Cardiac muscle cell (in vitro differentiated cells and primary cell): ENCODE results near the gene SLC13A3. TPM values are rescaled to one million over a fixed set of nuclear protein-coding genes. Genes with fewer than 3 reads are reported as not detected.
A peak's percentile ranks its signal among the peaks of the same experiment; 100 is the strongest.

Source experiments
- DNase-seq, 2 donors: peaks; one replicate each; pipeline versions ENCODE4 v3.0.0 to v3.0.0-alpha.2; 2010 to 2017; ENCODE audit warnings: low read depth in 1 of 2, low spot score in 1 of 2
- H3K27ac ChIP-seq: fragments of 200-600 bp; sonication (generic); 2 replicates; pipeline ENCODE4 v1.5.1; 2016
- H3K27me3 ChIP-seq: fragments of 200-600 bp; sonication (generic); 2 replicates; pipeline ENCODE4 v1.6.0; 2016; ENCODE audit warnings: control low read depth
- H3K36me3 ChIP-seq: fragments of 200-600 bp; sonication (generic); 2 replicates; pipeline ENCODE4 v1.5.1; 2016; ENCODE audit warnings: control low read depth
- H3K4me1 ChIP-seq: fragments of 200-600 bp; sonication (generic); 2 replicates; pipeline ENCODE4 v1.8.1; 2017; ENCODE audit warnings: low read depth, mild to moderate bottlenecking, mixed run types
- H3K4me3 ChIP-seq: fragments of 200-600 bp; sonication (generic); 2 replicates; pipeline ENCODE4 v1.5.1; 2016; ENCODE audit warnings: mild to moderate bottlenecking
- H3K9me3 ChIP-seq: fragments of 200-600 bp; sonication (generic); 2 replicates; pipeline ENCODE4 v1.5.1; 2017; ENCODE audit warnings: low read depth, mild to moderate bottlenecking, control low read depth
- CTCF ChIP-seq: IDR thresholded peaks from 2 replicates; pipeline ENCODE4 v1.5.1; 2012; ENCODE audit warnings: low read depth, mild to moderate bottlenecking, low read length
- polyA plus RNA-seq: library from polyadenylated mRNA; unstranded; fragments of >200 nt; fragmentation: Nextera tagmentation; extraction: Ambion mirVana; gene quantifications from 2 replicates; pipeline ENCODE4 v1.2.1, GENCODE V29; 2016
- total RNA-seq: library from RNA; depleted of rRNA; stranded (reverse); fragments of >200 nt; gene quantifications from 2 replicates; pipeline ENCODE4 v1.2.3, GENCODE V29; 2016

SLC13A3 gene
- total and polyA plus RNA-seq, 2 experiments from 2014 or later: 2.1 to 3.9 TPM

- no peak for TF ChIP-seq CTCF
- Histone ChIP-seq H3K9me3 (no peaks in the 10 kb centered on the region), H3K36me3 (no peaks in the 10 kb centered on the region), H3K27ac (no peak overlapping the region), H3K4me1 (no peaks in the 10 kb centered on the region), H3K4me3 (no peak overlapping the region), H3K27me3 (no peaks in the 10 kb centered on the region)
- DNase-seq: peak in 1 of 2 donors; percentile 19
These were observed 91.4 kb downstream of the SLC13A3 start for GRCh38 chr20:46559685-46560440.

- H3K4me1 ChIP-seq: no peaks in the 10 kb centered on the region
These were observed 92.3 kb downstream of the SLC13A3 start for GRCh38 chr20:46559001-46559400.

GRCh38 chr20:46558511-46558959, 92.7 kb downstream of the SLC13A3 start:
- H3K27ac ChIP-seq: no peak overlapping the region
- H3K4me1 ChIP-seq: no peaks in the 10 kb centered on the region
- TF ChIP-seq CTCF: no peak
- no peaks in the 10 kb centered on the region for H3K9me3 ChIP-seq
- H3K4me3 ChIP-seq: no peak overlapping the region
- no peaks in the 10 kb centered on the region for H3K27me3 ChIP-seq
- DNase-seq: peak in 1 of 2 donors; percentile 70
- no peaks in the 10 kb centered on the region for H3K36me3 ChIP-seq

More at GRCh38 chr20:46559001-46559400, 92.3 kb downstream of the SLC13A3 start:
- no peaks in the 10 kb centered on the region for H3K9me3 ChIP-seq
- TF ChIP-seq CTCF: no peak
- DNase-seq: no peak
- H3K27me3 ChIP-seq: no peaks in the 10 kb centered on the region
- no peak overlapping the region for H3K4me3 ChIP-seq
- no peaks in the 10 kb centered on the region for H3K36me3 ChIP-seq
- no peak overlapping the region for H3K27ac ChIP-seq

GRCh38 chr20:46557231-46557956, 93.9 kb downstream of the SLC13A3 start:
- peak in 1 of 2 donors; percentile 27 for DNase-seq
- peaks cover 6% of the 10 kb centered on the region for H3K4me1 ChIP-seq
- H3K36me3 ChIP-seq: no peaks in the 10 kb centered on the region
- no peaks in the 10 kb centered on the region for H3K9me3 ChIP-seq
- H3K27me3 ChIP-seq: no peaks in the 10 kb centered on the region
- H3K4me3 ChIP-seq: no peak overlapping the region
- TF ChIP-seq CTCF: no peak
- H3K27ac ChIP-seq: no peak overlapping the region

- H3K4me3 ChIP-seq: no peak overlapping the region
- no peak for TF ChIP-seq CTCF
- no peaks in the 10 kb centered on the region for H3K36me3 ChIP-seq
- H3K27ac ChIP-seq: no peak overlapping the region
- no peaks in the 10 kb centered on the region for H3K27me3 ChIP-seq
- H3K9me3 ChIP-seq: no peaks in the 10 kb centered on the region
- peaks cover 6% of the 10 kb centered on the region for H3K4me1 ChIP-seq
- no peak for DNase-seq
These were observed 95.8 kb downstream of the SLC13A3 start for GRCh38 chr20:46555370-46555956.
